GM19328 (cell line): ENCODE measurements around the gene NCAN.

Experiments used
- ATAC-seq: cut with Tn5 transposase; IDR thresholded peaks from one replicate; pipeline ENCODE4 v1.9.1; 2021; ENCODE audit warnings: mild to moderate bottlenecking, moderate library complexity; ENCODE audit not compliant: unreplicated experiment

The NCAN gene

DNA sequence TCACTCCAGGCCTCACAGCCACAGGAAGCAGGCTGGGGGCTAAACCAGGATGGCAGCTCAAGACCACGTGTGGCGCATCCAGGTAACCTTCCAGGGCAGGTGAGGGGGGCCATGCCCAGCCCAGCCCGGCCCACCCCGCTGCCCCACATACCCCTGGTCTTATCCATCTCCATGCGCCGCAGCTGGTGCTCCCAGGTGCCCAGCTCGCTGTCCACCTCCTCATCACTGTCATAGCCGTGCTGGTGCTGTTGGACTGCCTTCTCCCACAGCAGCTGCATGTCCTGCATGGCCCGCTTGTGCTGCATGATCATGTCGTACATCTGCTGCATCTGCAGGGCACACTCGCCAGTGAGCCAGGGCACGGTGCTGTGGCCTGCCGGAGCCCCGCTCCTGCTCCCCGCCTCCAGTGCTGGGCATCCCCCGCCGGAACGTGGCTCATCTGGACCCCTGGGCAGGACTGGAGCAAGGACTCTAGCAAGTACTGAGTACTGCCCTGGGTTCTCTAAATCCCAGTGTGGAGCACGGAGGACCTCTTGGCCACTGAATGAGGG lies 67.4 kb downstream of the NCAN start:
- no peak for ATAC-seq

GRCh38 chr19:19279853-19280252 lies 68.1 kb downstream of the NCAN start:
- ATAC-seq, result no peak

- no peak for ATAC-seq
These were observed 68.8 kb downstream of the NCAN start for GRCh38 chr19:19280561-19280960.

DNA sequence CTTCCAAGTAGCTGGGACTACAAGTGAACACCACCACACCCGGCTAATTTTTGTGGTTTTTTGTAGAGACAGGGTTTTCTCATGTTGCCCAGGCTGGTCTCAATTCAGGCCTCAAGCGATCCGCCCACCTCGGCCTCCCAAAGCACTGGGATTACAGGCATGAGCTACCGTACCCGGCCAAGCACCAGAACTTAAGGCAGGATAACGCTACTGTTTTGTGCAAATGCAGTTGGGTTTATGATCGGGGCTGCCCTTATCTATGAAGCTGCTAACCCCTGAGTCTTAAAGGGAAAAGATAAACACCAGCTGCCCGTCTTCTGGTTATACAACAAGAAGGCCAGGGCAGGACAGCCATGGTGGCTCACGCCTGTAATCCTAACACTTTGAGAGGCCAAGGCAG lies 73.9 kb downstream of the NCAN start:
- no peak for ATAC-seq

GRCh38 chr19:19292607-19293006 lies 80.8 kb downstream of the NCAN start:
- ATAC-seq, result no peak

- ATAC-seq, result no peak
These were observed 83.2 kb downstream of the NCAN start for GRCh38 chr19:19294914-19295313.

DNA sequence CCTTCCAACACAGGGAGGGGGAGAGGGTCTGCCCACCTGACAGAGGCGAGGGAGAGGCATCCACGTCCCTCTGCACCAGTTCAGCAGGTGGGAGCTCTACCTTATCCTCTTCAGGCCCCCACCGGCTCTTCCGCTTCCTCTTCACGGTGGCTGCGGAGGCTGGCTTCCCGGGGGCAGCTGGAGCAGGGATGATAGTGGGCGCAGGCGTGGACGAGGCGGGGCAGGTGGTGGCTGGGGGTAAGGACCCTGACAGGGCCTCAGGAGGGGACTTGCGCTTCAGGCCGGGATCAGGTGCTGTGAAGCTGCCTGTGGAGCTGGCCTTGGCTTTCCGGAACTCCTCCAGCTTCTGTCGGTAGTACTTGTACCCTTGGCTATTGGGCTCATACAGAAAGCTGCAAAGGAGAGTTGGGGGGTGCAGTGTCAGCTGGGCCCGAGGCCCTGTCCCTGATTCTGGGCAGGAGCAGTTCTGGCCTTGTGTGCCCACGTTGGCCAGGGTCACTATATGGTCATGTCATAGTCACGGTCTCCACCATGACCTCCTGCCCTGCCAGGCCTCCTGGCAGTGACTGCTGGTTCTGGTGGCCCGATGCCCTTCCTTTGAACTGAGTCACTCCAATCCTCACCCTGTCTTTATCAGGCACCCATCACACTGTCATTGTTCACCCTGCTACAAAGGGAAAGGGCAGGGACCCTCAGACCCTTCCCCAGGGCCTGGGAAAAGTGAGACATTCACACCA lies 85.4 kb downstream of the NCAN start:
- no peak for ATAC-seq

GRCh38 chr19:19297759-19298158 lies 86.0 kb downstream of the NCAN start:
- no peak for ATAC-seq

GRCh38 chr19:19300613-19301012 lies 88.9 kb downstream of the NCAN start:
- no peak for ATAC-seq
